Measurements from ENCODE around the gene LIF. TPM values are rescaled to one million over a fixed set of nuclear protein-coding genes. Genes with fewer than 3 reads are reported as not detected.

The LIF gene
- polyA plus RNA-seq, 2 of the 4 experiments (the other 2 are of a cell fraction) = 40.7 to 54.5 TPM

DNA sequence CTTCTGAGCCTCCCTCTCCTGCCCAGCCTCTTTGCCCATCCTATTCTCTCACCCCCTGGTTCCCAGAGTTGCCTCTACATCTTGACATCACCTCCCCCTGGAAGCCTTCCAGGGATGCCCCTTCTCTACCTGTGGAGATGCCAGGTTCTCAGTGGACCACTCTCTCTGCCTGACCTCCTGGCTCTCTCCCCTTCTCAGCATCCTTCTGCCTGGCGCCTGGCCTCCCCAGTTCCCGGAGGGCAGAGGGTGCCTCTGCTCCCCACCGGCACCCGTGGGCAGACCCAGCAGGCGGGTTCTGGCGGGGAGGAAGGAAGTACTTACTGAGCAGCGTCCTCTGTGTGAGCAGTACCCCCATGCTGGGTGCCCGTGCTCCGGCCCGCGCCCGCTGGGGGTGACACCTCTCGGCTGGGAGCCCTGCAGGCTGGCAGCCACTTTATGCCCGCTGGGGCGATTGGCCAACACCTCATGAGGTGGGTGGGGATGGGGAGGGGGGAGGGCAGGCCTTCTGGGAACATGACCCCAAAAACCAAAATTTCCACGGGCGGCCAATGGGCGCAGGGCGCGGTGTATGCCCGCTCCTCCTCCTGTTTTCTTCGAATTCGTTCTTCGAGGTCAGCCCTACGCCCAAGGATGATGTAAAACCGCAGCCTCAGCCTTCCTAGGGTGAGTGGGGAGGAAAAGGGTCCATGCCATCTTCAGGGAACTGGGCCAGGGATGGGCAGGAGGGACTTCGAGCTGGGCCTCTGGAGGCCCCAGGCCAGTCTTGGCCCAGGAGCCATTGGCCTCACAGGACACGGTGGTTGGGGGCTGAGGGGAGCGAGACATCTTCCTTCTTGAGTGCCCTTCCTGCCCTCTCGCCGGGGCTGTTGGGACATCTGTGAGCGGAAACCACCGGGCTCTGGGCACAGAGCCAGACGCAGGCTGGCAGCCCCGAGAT is 20.2 kb upstream of the LIF start, which contains the start of gene OSM:
OSM (minus strand) TSS at position 407 of the 937 bp plus-strand sequence; CDS start at position 355, 52 bp downstream.
- Histone ChIP-seq H3K4me2 (no peak within 1 kb of the TSS), H3K27ac (peak within 1 kb of the TSS in 1 of 2 experiments; percentile 100; a peak in 3 of 6 replicates), H3K9me3 (no peaks in the 10 kb centered on the region), H3K4me1 (peaks cover 19% of the 10 kb centered on the region), H3K4me3 (no peak within 1 kb of the TSS)
- FAIRE-seq = no peak
- DNase-seq (ENCODE audit: low read depth in 1 of 2, low spot score in 1 of 2) = no peak
- ChIA-PET CTCF (interaction anchor here (2.1 kb wide), 1 partner anchor 159 kb away, joined by 8 read pairs; no protein-coding TSS in a partner anchor), POLR2A (no interaction called here)
- ATAC-seq = no peak
- 89% methylated on average over 24 of the region's 35 CpGs for WGBS (ENCODE audit: missing lambda C conversion rate)
- TF ChIP-seq SMC3 (IDR thresholded peaks at IDR 0.05) = no peak
- TF ChIP-seq, protein P1, sequence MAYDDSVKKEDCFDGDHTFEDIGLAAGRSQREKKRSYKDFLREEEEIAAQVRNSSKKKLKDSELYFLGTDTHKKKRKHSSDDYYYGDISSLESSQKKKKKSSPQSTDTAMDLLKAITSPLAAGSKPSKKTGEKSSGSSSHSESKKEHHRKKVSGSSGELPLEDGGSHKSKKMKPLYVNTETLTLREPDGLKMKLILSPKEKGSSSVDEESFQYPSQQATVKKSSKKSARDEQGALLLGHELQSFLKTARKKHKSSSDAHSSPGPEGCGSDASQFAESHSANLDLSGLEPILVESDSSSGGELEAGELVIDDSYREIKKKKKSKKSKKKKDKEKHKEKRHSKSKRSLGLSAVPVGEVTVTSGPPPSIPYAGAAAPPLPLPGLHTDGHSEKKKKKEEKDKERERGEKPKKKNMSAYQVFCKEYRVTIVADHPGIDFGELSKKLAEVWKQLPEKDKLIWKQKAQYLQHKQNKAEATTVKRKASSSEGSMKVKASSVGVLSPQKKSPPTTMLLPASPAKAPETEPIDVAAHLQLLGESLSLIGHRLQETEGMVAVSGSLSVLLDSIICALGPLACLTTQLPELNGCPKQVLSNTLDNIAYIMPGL (CRISPR knock-in tag; IDR thresholded peaks at IDR 0.05; ENCODE audit: borderline replicate concordance) = no peak
- TF ChIP-seq POLR2A (IDR thresholded peaks at IDR 0.05; ENCODE audit: low read length) = no peak
- TF ChIP-seq ZFP36 (IDR thresholded peaks at IDR 0.05; ENCODE audit: borderline replicate concordance, partially characterized antibody) = peak; percentile 88
- TF ChIP-seq CBX8 (IDR thresholded peaks at IDR 0.05) = no peak
- no peak for TF ChIP-seq HOXA7 (CRISPR knock-in tag; IDR thresholded peaks at IDR 0.05)
- TF ChIP-seq NFE2L2 (conservative IDR thresholded peaks at IDR 0.05; ENCODE audit: low read length) = no peak

DNA sequence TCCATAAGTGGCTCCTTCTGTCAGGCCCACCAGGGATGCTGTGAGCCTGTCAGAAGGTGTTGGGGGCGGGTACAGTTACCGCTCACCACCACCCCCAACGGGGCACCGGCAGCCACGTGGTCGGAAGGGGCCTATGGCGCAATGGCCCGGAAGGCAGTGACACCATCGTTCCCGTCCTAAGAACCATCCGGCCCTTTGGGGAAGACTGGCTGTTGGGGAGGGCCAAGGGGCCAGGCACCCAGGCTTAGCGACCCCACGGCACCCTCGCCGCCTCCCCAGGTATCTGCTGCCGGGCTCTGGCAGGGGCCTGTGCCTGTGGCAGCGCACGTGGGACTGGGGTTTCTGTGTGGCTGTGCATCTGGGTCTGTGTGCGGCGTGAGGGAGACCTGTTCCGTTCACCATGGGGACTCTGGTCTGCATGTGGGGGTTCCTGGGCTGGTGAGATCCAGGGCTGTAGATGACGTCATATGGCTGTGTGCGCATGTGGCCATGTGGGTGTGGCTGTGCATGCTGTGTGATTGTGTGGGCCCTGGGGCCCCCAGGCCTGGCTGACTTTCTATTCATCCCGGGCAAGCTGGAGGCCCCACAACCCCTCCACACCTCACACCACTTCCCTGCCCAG is 19.4 kb upstream of the LIF start:
- ATAC-seq (no peak), FAIRE-seq (no peak), DNase-seq (ENCODE audit: low read depth in 1 of 2, low spot score in 1 of 2) (no peak)
- H3K9me3 ChIP-seq = no peaks in the 10 kb centered on the region
- peak overlapping the region in 1 of 2 experiments; percentile 100; a peak in 3 of 6 replicates for H3K27ac ChIP-seq
- TF ChIP-seq CEBPB (IDR thresholded peaks at IDR 0.05) = peak in 1 of 2 experiments; percentile 43; a peak in 1 of 4 replicates
- TF ChIP-seq HOXB13 (CRISPR knock-in tag; IDR thresholded peaks at IDR 0.05; ENCODE audit: low read depth) = no peak
- H3K4me1 ChIP-seq = peaks cover 27% of the 10 kb centered on the region
- H3K4me3 ChIP-seq = no peak overlapping the region
- 75% methylated on average over 5 of the region's 24 CpGs for WGBS (ENCODE audit: missing lambda C conversion rate)
- ChIA-PET CTCF (interaction anchor here (1.6 to 4.8 kb wide), 3 partner anchors 22 to 158 kb away, joined by 7 to 25 read pairs (median 8); partner anchors contain the start of gene RNF215), POLR2A (no interaction called here)
- H3K4me2 ChIP-seq = no peak overlapping the region

DNA sequence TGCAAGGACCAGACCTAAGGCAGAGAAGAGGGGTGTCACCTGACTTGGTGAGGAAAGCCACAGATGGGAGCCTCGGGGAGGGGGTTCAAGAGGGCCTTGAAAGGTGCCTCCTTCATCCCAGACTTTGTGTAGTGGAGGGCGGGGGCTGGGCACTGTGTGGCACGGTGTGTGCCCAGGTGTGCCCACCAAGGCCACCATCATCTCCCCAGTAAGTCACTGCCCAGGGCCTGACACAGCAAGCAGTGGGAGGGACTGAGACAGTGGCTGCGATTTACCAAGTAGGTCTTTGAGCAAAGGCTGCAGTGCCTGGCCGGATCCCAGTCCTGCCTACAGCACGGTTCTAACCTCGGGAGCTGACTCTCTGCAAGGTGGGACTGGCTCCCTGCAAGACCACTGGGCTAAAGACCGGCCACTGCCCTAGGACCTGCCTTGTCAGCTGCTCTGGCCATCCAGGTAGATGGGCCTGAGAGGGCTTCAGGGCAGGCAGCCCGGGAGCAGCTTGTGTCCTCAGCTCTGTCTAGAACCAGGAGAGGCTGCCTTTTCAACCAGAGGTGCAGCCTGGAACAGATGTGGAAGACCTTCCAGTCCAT is 18.7 kb upstream of the LIF start:
- ATAC-seq (no peak), DNase-seq (ENCODE audit: low read depth in 1 of 2, low spot score in 1 of 2) (no peak), FAIRE-seq (no peak)
- 97% methylated on average over 6 of the region's 9 CpGs for WGBS (ENCODE audit: missing lambda C conversion rate)
- ChIA-PET POLR2A (interaction anchor here (1.3 kb wide), 1 partner anchor 123 kb away, joined by 3 read pairs; no protein-coding TSS in a partner anchor), CTCF (interaction anchor here (0.9 to 4.8 kb wide), 7 partner anchors 9 to 163 kb away, joined by 3 to 34 read pairs (median 7); partner anchors contain the start of gene RNF215)
- Histone ChIP-seq H3K9me3 (no peaks in the 10 kb centered on the region), H3K4me3 (no peak overlapping the region), H3K4me1 (peaks cover 34% of the 10 kb centered on the region), H3K4me2 (no peak overlapping the region), H3K27ac (peak overlapping the region in 1 of 2 experiments; percentile 100; a peak in 3 of 6 replicates)
- TF ChIP-seq JUN (IDR thresholded peaks at IDR 0.05) (no peak), ZC3H11A (IDR thresholded peaks at IDR 0.05) (no peak), EHF (CRISPR knock-in tag; IDR thresholded peaks at IDR 0.05) (no peak), BHLHE40 (IDR thresholded peaks at IDR 0.05; ENCODE audit: low read depth, low read length) (no peak), RAD21 (conservative IDR thresholded peaks at IDR 0.05 in 1 of 2, IDR thresholded peaks at IDR 0.05 in 1 of 2) (no peak), CHD4 (IDR thresholded peaks at IDR 0.05; ENCODE audit: borderline replicate concordance) (no peak), HDAC2 (IDR thresholded peaks at IDR 0.05) (no peak), EP300 (IDR thresholded peaks at IDR 0.05) (no peak)

Measured in A549 (cell line).